HT-29 (cell line): ENCODE measurements around the gene B4GALT5. TPM values are rescaled to one million over a fixed set of nuclear protein-coding genes. Genes with fewer than 3 reads are reported as not detected.

Source experiments
- DNase-seq: peaks from one replicate; pipeline ENCODE4 v3.0.0-alpha.2; 2015; ENCODE audit warnings: low spot score
- total RNA-seq: library from RNA; depleted of rRNA; stranded (reverse); fragments of >200 nt; shearing (Covaris generic); gene quantifications from 2 replicates; pipeline ENCODE4 v1.2.3, GENCODE V29; 2014

Gene B4GALT5
- total RNA-seq, 1 experiment from 2014 or later = 24.1 TPM

DNA sequence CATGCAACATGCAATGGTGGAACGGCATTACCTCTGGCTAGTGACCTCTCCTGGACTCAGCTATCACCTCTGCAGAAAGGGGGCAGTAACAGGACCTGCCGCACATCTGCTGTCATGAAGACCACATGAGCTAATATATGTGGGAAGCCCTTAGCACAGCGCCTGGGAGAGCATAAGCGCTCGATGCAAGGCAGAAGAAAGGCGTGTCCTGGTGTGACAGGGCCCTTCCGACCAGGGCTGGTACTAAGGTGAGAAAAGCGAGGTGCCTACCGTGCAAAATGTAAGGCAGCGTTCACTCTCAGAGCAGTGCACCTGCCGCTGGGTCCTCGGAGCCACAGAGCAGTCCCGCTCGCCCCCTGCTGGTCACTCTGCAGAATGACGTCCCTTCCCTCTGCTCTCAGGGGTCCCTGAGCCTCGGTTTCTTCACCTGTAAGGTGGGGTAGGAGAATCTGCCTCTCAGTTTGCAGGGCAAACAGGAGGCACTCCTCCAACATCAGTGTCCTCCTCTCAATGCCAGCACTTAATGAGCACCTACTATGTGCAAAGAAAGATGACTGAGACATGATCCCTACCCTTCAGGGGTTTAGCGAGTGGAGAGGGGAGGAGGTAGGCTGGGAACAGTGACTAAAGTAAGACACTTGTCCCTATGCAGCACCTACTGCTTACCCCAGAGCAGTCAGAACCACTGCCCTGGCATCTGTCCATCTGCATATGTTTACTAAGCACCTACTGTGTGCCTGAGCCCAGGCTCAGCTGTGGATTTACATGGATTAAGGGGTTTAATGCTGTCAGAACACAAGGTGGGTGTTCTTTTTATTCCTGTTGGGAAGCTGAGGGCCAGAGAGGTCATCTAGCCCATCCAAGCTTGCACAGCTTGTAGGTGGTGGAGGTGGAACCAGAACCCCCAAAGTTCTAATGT, 104.7 kb downstream of the B4GALT5 start:
- DNase-seq = peak; percentile 93

DNA sequence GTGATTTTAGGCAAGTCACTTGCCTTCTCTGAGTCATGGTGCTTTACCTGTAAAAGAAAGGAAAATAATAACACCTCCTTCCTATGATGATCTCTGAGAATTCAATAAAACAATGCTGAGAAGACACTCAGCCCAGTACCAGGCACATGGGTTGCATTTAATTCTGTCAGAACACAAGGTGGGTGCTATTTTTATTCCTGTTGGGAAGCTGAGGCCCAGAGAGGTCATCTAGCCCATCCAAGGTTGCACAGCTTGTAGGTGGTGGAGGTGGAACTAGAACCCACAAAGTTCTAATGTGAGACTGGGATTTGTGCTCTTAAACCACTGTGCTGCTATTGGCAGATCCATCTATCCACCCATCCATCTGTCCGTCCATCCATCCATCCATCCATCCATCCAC, 106.1 kb downstream of the B4GALT5 start:
- DNase-seq = no peak

DNA sequence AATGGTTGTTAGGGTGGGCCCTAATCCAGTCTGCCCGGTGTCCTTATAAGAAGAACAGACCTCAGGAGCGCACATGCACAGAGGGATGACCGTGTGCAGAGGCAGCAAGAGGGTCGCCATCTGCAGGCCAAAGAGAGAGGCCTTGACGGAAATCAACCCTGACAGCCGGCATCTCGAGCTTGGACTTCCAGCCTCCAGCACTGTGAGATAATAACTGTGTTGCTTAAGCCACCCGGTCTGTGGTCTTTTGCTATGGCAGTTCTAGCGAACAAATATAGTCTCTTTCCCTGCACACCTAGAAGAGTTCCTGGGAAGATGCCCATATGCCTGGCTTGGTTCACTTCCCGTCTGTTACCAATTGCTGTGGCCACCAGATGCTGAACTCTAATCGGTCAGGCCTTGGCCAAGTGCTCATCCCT, 110.5 kb downstream of the B4GALT5 start:
- DNase-seq = peak; percentile 68

GRCh38 chr20:49602345-49603208, 111.1 kb downstream of the B4GALT5 start:
- DNase-seq = no peak

DNA sequence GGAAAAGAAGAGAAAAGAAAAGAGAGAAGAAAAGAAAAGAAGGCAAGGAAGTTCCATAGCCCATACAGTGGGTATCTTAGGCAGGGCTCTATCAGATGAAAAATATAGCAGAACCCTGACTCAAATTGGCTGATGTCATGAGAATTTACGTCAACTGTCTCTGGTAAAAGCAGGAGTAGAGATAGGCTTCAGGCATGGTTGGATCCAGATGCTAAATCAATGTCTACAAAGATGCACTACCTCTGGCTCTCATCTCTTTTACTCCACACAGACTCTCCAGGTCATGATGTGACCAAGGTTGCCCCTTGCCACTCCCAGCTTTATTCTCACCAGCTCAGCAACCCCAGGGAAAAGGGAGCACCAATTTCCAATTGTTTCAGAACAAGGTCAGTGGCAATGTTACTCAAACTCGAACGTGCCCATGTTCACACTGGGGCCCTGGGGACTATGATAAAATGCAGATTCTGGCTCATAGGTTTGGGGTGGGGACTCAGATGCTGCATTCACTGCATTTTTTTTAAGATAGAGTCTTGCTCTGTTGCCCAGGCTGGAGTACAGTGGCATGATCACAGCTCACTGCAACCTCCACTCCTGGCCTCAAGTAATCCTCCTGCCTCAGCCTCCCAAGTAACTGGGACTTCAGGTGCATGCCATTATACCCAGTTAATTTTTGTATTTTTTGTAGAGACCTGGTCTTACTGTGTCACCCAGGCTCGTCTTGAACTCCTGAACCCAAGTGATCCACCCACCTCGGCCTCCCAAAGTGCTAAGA, 112.3 kb downstream of the B4GALT5 start:
- DNase-seq = no peak

- no peak for DNase-seq
These were observed 113.9 kb downstream of the B4GALT5 start for GRCh38 chr20:49599746-49600113.

DNA sequence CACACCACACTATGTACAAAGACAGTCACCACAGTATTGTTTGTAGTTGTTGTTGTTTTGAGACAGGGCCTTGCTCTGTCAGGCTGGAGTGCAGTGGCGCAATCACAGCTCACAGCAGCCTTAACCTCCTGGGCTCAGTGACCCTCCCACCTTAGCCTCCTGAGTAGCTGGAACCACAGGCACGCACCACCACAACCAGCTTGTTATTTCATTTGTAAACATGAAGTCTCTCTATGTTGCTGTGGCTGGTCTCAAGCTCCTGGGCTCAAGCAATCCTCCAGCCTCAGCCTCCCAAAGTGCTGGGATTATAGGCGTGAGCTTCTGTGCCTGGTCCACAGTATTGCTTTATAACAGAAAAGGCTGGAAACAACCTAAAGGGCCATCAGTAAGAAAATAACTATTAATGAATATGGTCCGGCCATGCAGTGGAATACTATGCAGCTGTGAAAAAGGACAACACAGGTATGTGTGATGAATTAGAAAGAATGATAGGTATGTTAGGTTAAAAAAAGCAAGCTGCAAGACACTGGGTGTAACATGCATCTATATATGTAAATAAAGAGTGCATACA, 115.8 kb downstream of the B4GALT5 start:
- DNase-seq = no peak

- DNase-seq = no peak
These were observed 117.7 kb downstream of the B4GALT5 start for GRCh38 chr20:49595811-49596561.

- DNase-seq = no peak
These were observed 118.3 kb downstream of the B4GALT5 start for GRCh38 chr20:49595346-49595745.

DNA sequence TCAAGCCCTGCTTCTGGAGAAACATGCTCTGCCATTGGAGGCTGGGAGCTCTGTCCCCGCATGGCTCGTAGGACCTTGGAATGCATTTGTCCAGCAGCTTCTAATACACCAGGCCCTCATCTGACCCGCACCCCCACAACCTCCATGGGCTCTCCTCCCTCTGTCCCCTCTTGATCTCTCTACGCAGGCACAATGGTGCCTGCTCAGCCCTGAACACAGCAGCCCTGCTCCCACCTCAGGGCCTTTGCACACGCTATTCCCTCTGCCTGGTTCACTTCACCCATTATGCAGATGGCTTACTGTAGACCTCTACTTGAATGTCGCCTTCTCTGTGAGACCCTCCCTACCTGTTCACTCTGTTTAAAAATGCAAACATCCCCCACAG, 118.8 kb downstream of the B4GALT5 start:
- DNase-seq = no peak

- peak; percentile 57 for DNase-seq
These were observed 119.3 kb downstream of the B4GALT5 start for GRCh38 chr20:49594143-49594930.

GRCh38 chr20:49593466-49594142, 120.1 kb downstream of the B4GALT5 start:
- DNase-seq = no peak

GRCh38 chr20:49592120-49592519, 121.6 kb downstream of the B4GALT5 start:
- DNase-seq = no peak

DNA sequence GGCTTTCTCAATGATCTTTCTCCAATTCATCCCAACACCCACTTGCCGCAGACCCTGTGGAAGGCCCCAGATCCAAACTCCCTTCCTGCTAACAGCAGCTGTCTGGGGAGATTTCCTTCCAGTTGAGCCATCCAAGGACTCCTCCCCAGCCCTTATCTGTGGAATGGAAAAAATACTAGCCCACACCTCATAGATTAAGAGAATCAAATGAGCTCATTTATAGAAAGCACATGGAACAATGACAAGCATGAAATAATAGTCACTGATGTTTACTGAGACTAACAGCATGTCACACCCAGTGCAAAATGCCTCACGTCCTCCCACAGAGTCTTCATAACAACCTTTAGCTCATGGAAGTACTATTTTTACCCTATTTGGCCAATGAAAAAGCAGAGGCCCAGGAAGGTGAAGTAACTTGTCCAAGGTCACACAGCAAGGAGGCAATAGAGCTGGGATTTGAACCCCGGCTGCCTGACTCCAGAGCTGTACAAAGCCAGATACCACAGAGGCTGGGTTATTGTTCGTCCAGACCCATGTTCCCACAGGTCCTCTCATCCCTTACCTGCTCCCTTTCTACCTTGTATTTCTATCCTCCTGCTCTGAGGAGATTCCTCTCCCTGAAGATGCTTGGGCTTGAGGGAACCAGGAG, 122.3 kb downstream of the B4GALT5 start:
- no peak for DNase-seq

GRCh38 chr20:49590163-49591017, 123.3 kb downstream of the B4GALT5 start:
- no peak for DNase-seq

DNA sequence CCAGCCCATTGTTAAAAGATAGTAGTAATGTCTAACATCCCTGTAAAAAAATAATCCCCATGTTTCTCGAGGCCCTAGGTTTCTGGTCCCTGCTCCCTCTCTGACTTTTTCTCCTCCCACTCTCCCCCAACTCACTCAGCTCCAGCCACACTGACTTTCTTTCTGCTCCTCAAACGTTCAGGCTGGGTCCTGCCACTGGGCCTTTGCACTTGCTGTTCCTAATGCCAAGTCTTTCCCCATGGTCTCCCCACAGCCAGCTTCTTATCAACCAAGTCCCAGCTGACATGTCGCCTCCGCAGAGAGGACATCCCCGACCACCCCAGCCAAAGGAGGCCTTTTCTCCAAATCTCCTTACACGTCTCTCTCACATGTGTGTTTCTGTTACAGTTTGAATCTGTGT, 123.9 kb downstream of the B4GALT5 start:
- no peak for DNase-seq

GRCh38 chr20:49587111-49587570, 126.5 kb downstream of the B4GALT5 start:
- no peak for DNase-seq
